Measurements from ENCODE around the gene TRRAP.

Gene TRRAP

GRCh38 chr7:99019523-99020412 is 141.4 kb downstream of the TRRAP start:
- Histone ChIP-seq H3K27ac (ENCODE audit: low read depth, low read length) (no peak overlapping the region), H3K4me3 (ENCODE audit: low read depth in 1 of 2, low read length in 2 of 2) (no peak overlapping the region), H3K9ac (ENCODE audit: low read depth in 1 of 2, low read length in 2 of 2) (no peak overlapping the region), H3K27me3 (ENCODE audit: control insufficient read depth in 1 of 2, insufficient read depth in 2 of 2, low read length in 2 of 2) (no peaks in the 10 kb centered on the region), H3K36me3 (ENCODE audit: control insufficient read depth in 1 of 2, insufficient read depth in 2 of 2, low read length in 2 of 2) (peaks cover 5 to 25% of the 10 kb centered on the region in 2 donors), H3K9me3 (ENCODE audit: control insufficient read depth in 1 of 2, low read length in 2 of 2) (no peaks in the 10 kb centered on the region), H3K4me1 (ENCODE audit: control insufficient read depth in 1 of 2, insufficient read depth in 2 of 2, low read length in 2 of 2) (no peaks in the 10 kb centered on the region)

DNA sequence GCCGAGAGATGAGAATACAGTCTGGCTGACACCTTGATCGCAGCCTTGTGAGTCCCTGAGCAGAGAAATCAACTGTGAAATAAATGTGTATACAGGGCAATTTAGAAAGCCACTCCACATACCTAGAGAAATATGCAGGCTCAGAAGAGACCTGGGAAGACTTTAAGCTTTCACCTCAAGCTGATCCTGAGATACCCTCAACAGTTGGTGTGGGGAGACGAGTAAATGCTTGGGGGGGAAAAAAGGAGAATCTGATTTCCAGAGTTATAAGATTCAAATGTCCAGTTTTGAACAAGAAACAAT is 142.0 kb downstream of the TRRAP start:
- no peaks in the 10 kb centered on the region for H3K9me3 ChIP-seq (ENCODE audit: control insufficient read depth in 1 of 2, low read length in 2 of 2)
- H3K4me3 ChIP-seq (ENCODE audit: low read depth in 1 of 2, low read length in 2 of 2), result no peak overlapping the region
- H3K27me3 ChIP-seq (ENCODE audit: control insufficient read depth in 1 of 2, insufficient read depth in 2 of 2, low read length in 2 of 2), result no peaks in the 10 kb centered on the region
- H3K9ac ChIP-seq (ENCODE audit: low read depth in 1 of 2, low read length in 2 of 2), result no peak overlapping the region
- H3K4me1 ChIP-seq (ENCODE audit: control insufficient read depth in 1 of 2, insufficient read depth in 2 of 2, low read length in 2 of 2), result no peaks in the 10 kb centered on the region
- no peak overlapping the region for H3K27ac ChIP-seq (ENCODE audit: low read depth, low read length)
- H3K36me3 ChIP-seq (ENCODE audit: control insufficient read depth in 1 of 2, insufficient read depth in 2 of 2, low read length in 2 of 2), result peaks cover 3 to 19% of the 10 kb centered on the region in 2 donors

DNA sequence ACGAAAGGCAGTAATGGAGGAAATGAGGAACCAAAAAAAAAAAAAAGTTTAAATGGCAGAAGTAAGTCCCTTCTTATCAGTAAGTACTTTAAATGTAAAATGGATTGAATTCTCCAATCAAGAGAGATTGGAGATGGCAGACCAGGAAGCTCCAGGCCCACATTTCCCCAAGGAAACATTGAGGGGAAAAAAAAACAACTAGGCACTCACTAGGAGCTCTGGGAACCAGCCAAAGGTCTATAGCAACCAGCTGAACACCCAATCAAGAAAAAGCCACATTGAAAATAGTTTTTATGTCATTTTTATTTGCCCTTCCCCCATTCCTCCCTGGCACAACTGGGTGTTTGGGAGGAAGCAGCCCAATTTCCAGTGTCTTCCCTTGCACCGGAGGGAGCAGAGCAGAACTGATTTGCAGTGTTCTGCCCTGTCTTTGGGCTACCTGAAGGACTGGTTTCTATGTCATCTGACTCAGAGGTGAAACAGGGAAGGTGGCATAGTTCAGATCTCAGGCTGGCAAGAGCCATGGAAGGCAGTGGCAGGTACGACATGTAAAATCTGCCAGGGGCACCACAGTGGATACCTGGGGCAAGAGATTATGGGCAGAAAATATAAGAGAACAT is 143.7 kb downstream of the TRRAP start:
- no peak overlapping the region for H3K9ac ChIP-seq (ENCODE audit: low read depth in 1 of 2, low read length in 2 of 2)
- no peaks in the 10 kb centered on the region for H3K27me3 ChIP-seq (ENCODE audit: control insufficient read depth in 1 of 2, insufficient read depth in 2 of 2, low read length in 2 of 2)
- no peak overlapping the region for H3K27ac ChIP-seq (ENCODE audit: low read depth, low read length)
- H3K36me3 ChIP-seq (ENCODE audit: control insufficient read depth in 1 of 2, insufficient read depth in 2 of 2, low read length in 2 of 2), result peaks cover 3 to 14% of the 10 kb centered on the region in 2 donors
- H3K4me1 ChIP-seq (ENCODE audit: control insufficient read depth in 1 of 2, insufficient read depth in 2 of 2, low read length in 2 of 2), result no peaks in the 10 kb centered on the region
- no peak overlapping the region for H3K4me3 ChIP-seq (ENCODE audit: low read depth in 1 of 2, low read length in 2 of 2)
- no peaks in the 10 kb centered on the region for H3K9me3 ChIP-seq (ENCODE audit: control insufficient read depth in 1 of 2, low read length in 2 of 2)

- no peak overlapping the region for H3K27ac ChIP-seq (ENCODE audit: low read depth, low read length)
Measured at GRCh38 chr7:99024066-99024465, 145.7 kb downstream of the TRRAP start.

GRCh38 chr7:99027241-99027640 is 148.9 kb downstream of the TRRAP start:
- Histone ChIP-seq H3K4me1 (ENCODE audit: control insufficient read depth in 1 of 2, insufficient read depth in 2 of 2, low read length in 2 of 2) (peaks cover 0 to 4% of the 10 kb centered on the region in 2 donors), H3K27me3 (ENCODE audit: control insufficient read depth in 1 of 2, insufficient read depth in 2 of 2, low read length in 2 of 2) (no peaks in the 10 kb centered on the region), H3K9me3 (ENCODE audit: control insufficient read depth in 1 of 2, low read length in 2 of 2) (no peaks in the 10 kb centered on the region), H3K9ac (ENCODE audit: low read depth in 1 of 2, low read length in 2 of 2) (no peak overlapping the region), H3K4me3 (ENCODE audit: low read depth in 1 of 2, low read length in 2 of 2) (no peak overlapping the region), H3K27ac (ENCODE audit: low read depth, low read length) (no peak overlapping the region), H3K36me3 (ENCODE audit: control insufficient read depth in 1 of 2, insufficient read depth in 2 of 2, low read length in 2 of 2) (peaks cover 28 to 46% of the 10 kb centered on the region in 2 donors)

More at GRCh38 chr7:99024066-99024465, 145.7 kb downstream of the TRRAP start:
- no peaks in the 10 kb centered on the region for H3K27me3 ChIP-seq (ENCODE audit: control insufficient read depth in 1 of 2, insufficient read depth in 2 of 2, low read length in 2 of 2)
- no peaks in the 10 kb centered on the region for H3K9me3 ChIP-seq (ENCODE audit: control insufficient read depth in 1 of 2, low read length in 2 of 2)
- no peaks in the 10 kb centered on the region for H3K4me1 ChIP-seq (ENCODE audit: control insufficient read depth in 1 of 2, insufficient read depth in 2 of 2, low read length in 2 of 2)
- H3K4me3 ChIP-seq (ENCODE audit: low read depth in 1 of 2, low read length in 2 of 2), result no peak overlapping the region
- H3K36me3 ChIP-seq (ENCODE audit: control insufficient read depth in 1 of 2, insufficient read depth in 2 of 2, low read length in 2 of 2), result peaks cover 8 to 26% of the 10 kb centered on the region in 2 donors
- H3K9ac ChIP-seq (ENCODE audit: low read depth in 1 of 2, low read length in 2 of 2), result no peak overlapping the region

DNA sequence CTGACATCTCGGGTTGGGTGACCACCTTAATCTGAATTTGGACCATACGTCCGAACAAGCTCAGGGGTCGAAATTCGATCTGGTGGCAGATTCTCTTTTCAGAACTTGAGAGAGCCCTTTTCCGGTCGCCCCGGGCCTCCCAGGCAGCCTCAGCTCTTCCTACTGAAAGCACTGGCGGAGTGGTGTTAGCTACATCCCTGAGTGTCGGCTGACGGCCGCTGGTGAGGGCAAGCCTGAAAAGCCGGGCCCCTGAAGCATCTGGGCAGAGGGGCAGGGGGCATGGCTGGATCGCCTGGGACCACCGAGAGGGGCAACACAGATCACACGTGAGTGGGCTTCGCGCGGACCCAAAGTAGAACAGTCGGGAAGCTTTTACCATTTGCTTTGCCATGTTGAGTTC is 149.5 kb downstream of the TRRAP start:
- Histone ChIP-seq H3K36me3 (ENCODE audit: control insufficient read depth in 1 of 2, insufficient read depth in 2 of 2, low read length in 2 of 2) (peaks cover 28 to 50% of the 10 kb centered on the region in 2 donors), H3K4me3 (ENCODE audit: low read depth in 1 of 2, low read length in 2 of 2) (no peak overlapping the region), H3K9me3 (ENCODE audit: control insufficient read depth in 1 of 2, low read length in 2 of 2) (no peaks in the 10 kb centered on the region), H3K4me1 (ENCODE audit: control insufficient read depth in 1 of 2, insufficient read depth in 2 of 2, low read length in 2 of 2) (peaks cover 0 to 4% of the 10 kb centered on the region in 2 donors), H3K27me3 (ENCODE audit: control insufficient read depth in 1 of 2, insufficient read depth in 2 of 2, low read length in 2 of 2) (no peaks in the 10 kb centered on the region), H3K9ac (ENCODE audit: low read depth in 1 of 2, low read length in 2 of 2) (no peak overlapping the region), H3K27ac (ENCODE audit: low read depth, low read length) (no peak overlapping the region)

- H3K36me3 ChIP-seq (ENCODE audit: control insufficient read depth in 1 of 2, insufficient read depth in 2 of 2, low read length in 2 of 2), result peaks cover 28 to 56% of the 10 kb centered on the region in 2 donors
Measured at GRCh38 chr7:99028261-99028973, 150.1 kb downstream of the TRRAP start.

DNA sequence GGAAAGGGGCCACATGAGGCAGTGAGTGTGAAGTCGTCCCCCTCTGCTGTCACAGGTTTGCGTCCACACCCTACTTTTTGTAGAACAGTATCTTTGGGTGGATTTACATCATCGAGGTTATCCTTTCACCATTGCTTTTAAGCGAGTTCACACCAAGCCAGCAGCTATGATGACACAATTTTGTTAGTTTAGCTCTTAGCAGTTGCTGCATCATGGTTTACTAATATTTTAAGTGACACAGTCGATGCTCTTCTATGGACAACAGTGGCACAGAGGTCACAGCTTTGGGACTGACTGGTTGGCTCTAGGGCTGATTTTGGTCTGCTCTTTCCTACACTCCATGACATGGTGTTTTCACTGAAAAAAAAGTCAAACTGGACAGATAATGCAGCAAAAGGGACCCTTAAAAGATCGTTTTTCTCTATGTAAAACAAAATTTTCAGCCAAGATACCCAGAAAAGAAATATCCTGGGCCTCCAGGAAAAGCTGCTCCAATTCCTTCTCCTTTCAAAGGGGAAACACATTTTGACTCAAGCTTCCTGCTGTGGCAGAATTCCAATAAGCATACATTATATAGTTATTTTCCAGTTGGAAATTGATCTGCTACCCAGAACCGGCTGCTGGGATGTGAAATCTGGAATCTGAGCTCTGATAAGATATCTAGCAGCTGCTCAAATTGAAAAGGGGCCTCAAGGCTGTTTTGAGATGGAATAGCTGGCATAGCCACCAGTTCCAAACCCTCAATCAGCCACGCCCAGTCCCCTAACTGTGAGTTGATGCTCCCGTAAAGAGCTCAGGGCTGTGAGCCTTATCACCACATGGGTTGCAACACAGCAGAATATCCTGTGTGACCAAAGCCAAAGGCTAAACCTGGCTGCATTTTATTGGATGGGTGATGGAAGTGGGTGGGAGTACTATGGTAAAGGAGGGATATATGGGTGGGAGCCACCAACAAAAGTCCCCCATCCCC is 151.4 kb downstream of the TRRAP start:
- Histone ChIP-seq H3K27me3 (ENCODE audit: control insufficient read depth in 1 of 2, insufficient read depth in 2 of 2, low read length in 2 of 2) (no peaks in the 10 kb centered on the region), H3K4me3 (ENCODE audit: low read depth in 1 of 2, low read length in 2 of 2) (no peak overlapping the region), H3K27ac (ENCODE audit: low read depth, low read length) (no peak overlapping the region), H3K9ac (ENCODE audit: low read depth in 1 of 2, low read length in 2 of 2) (no peak overlapping the region), H3K4me1 (ENCODE audit: control insufficient read depth in 1 of 2, insufficient read depth in 2 of 2, low read length in 2 of 2) (peaks cover 0 to 4% of the 10 kb centered on the region in 2 donors), H3K36me3 (ENCODE audit: control insufficient read depth in 1 of 2, insufficient read depth in 2 of 2, low read length in 2 of 2) (peaks cover 30 to 69% of the 10 kb centered on the region in 2 donors), H3K9me3 (ENCODE audit: control insufficient read depth in 1 of 2, low read length in 2 of 2) (no peaks in the 10 kb centered on the region)

More at GRCh38 chr7:99028261-99028973, 150.1 kb downstream of the TRRAP start:
- Histone ChIP-seq H3K27me3 (ENCODE audit: control insufficient read depth in 1 of 2, insufficient read depth in 2 of 2, low read length in 2 of 2) (no peaks in the 10 kb centered on the region), H3K9ac (ENCODE audit: low read depth in 1 of 2, low read length in 2 of 2) (no peak overlapping the region), H3K9me3 (ENCODE audit: control insufficient read depth in 1 of 2, low read length in 2 of 2) (no peaks in the 10 kb centered on the region), H3K4me3 (ENCODE audit: low read depth in 1 of 2, low read length in 2 of 2) (no peak overlapping the region), H3K4me1 (ENCODE audit: control insufficient read depth in 1 of 2, insufficient read depth in 2 of 2, low read length in 2 of 2) (peaks cover 0 to 4% of the 10 kb centered on the region in 2 donors), H3K27ac (ENCODE audit: low read depth, low read length) (no peak overlapping the region)

GRCh38 chr7:99030457-99030856 is 152.1 kb downstream of the TRRAP start:
- Histone ChIP-seq H3K9me3 (ENCODE audit: control insufficient read depth in 1 of 2, low read length in 2 of 2) (no peaks in the 10 kb centered on the region), H3K4me3 (ENCODE audit: low read depth in 1 of 2, low read length in 2 of 2) (no peak overlapping the region), H3K36me3 (ENCODE audit: control insufficient read depth in 1 of 2, insufficient read depth in 2 of 2, low read length in 2 of 2) (peaks cover 36 to 76% of the 10 kb centered on the region in 2 donors), H3K4me1 (ENCODE audit: control insufficient read depth in 1 of 2, insufficient read depth in 2 of 2, low read length in 2 of 2) (peaks cover 0 to 4% of the 10 kb centered on the region in 2 donors), H3K27ac (ENCODE audit: low read depth, low read length) (peak overlapping the region; percentile 43), H3K9ac (ENCODE audit: low read depth in 1 of 2, low read length in 2 of 2) (no peak overlapping the region), H3K27me3 (ENCODE audit: control insufficient read depth in 1 of 2, insufficient read depth in 2 of 2, low read length in 2 of 2) (no peaks in the 10 kb centered on the region)

Measured in duodenal mucosa (tissue), 2 donors.